ENCODE results near the gene FBXO31. TPM values are rescaled to one million over a fixed set of nuclear protein-coding genes. Genes with fewer than 3 reads are reported as not detected.

FBXO31 gene
- total and polyA plus RNA-seq, 2 of the 13 experiments (the other 11 are each of a cell fraction or from before 2014, with no cell fraction given): 92.4 to 101 TPM

DNA sequence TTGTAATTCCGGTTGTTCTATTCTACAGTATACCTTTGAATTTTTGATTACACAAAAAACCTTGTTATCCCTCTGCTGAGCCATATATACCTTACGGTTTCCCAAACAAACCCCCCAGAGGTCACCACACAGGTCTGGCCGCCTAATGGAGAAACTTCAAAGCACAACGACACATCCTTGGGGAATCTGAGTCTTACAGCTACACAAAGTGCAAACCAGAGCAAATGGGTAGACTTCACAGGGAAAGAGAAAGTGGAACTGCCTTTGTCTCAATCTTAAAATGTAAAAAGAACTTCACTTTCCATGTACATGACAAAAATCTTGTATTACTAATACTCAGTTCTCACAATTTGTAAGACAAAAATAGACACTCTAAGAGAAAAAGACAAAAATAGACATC, 2.7 kb downstream of the FBXO31 start (continued):
- TF ChIP-seq, protein P1, sequence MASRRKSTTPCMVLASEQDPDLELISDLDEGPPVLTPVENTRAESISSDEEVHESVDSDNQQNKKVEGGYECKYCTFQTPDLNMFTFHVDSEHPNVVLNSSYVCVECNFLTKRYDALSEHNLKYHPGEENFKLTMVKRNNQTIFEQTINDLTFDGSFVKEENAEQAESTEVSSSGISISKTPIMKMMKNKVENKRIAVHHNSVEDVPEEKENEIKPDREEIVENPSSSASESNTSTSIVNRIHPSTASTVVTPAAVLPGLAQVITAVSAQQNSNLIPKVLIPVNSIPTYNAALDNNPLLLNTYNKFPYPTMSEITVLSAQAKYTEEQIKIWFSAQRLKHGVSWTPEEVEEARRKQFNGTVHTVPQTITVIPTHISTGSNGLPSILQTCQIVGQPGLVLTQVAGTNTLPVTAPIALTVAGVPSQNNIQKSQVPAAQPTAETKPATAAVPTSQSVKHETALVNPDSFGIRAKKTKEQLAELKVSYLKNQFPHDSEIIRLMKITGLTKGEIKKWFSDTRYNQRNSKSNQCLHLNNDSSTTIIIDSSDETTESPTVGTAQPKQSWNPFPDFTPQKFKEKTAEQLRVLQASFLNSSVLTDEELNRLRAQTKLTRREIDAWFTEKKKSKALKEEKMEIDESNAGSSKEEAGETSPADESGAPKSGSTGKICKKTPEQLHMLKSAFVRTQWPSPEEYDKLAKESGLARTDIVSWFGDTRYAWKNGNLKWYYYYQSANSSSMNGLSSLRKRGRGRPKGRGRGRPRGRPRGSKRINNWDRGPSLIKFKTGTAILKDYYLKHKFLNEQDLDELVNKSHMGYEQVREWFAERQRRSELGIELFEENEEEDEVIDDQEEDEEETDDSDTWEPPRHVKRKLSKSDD (CRISPR knock-in tag; IDR thresholded peaks at IDR 0.05; ENCODE audit: low read depth): no peak
- TF ChIP-seq GABPB1 (CRISPR knock-in tag; IDR thresholded peaks at IDR 0.05) (0 out of 2 replicates have a peak, but pooled peaks have one; percentile 2), NR2F1 (CRISPR knock-in tag; IDR thresholded peaks at IDR 0.05) (peak in 1 of 2 experiments; percentile 36; a peak in 1 of 4 replicates), KAT2B (IDR thresholded peaks at IDR 0.05; ENCODE audit: borderline replicate concordance, low read depth, low read length) (no peak), ZNF234 (CRISPR knock-in tag; conservative IDR thresholded peaks at IDR 0.05) (no peak), ERF (CRISPR knock-in tag; IDR thresholded peaks at IDR 0.05) (no peak), NCOA2 (CRISPR knock-in tag; IDR thresholded peaks at IDR 0.05) (peak; percentile 12; the same call in 1 of the 2 replicates), POLR2AphosphoS5 (IDR thresholded peaks at IDR 0.05; ENCODE audit: low read depth, low read length) (no peak; the same call in 1 of the 2 replicates), FOXO1 (CRISPR knock-in tag; IDR thresholded peaks at IDR 0.05) (no peak), BCL6 (CRISPR knock-in tag; IDR thresholded peaks at IDR 0.05) (no peak), TBX2 (CRISPR knock-in tag; IDR thresholded peaks at IDR 0.05; ENCODE audit: borderline replicate concordance) (no peak), MAFG (CRISPR knock-in tag; IDR thresholded peaks at IDR 0.05) (no peak), SP5 (CRISPR knock-in tag; IDR thresholded peaks at IDR 0.05; ENCODE audit: borderline replicate concordance, low read depth) (no peak), ZNF547 (CRISPR knock-in tag; IDR thresholded peaks at IDR 0.05) (no peak), FOXA1 (IDR thresholded peaks at IDR 0.05) (no peak), FOXA1 (CRISPR knock-in tag; IDR thresholded peaks at IDR 0.05) (peak; percentile 28; the same call in 1 of the 2 replicates)
- TF ChIP-seq, protein P2, sequence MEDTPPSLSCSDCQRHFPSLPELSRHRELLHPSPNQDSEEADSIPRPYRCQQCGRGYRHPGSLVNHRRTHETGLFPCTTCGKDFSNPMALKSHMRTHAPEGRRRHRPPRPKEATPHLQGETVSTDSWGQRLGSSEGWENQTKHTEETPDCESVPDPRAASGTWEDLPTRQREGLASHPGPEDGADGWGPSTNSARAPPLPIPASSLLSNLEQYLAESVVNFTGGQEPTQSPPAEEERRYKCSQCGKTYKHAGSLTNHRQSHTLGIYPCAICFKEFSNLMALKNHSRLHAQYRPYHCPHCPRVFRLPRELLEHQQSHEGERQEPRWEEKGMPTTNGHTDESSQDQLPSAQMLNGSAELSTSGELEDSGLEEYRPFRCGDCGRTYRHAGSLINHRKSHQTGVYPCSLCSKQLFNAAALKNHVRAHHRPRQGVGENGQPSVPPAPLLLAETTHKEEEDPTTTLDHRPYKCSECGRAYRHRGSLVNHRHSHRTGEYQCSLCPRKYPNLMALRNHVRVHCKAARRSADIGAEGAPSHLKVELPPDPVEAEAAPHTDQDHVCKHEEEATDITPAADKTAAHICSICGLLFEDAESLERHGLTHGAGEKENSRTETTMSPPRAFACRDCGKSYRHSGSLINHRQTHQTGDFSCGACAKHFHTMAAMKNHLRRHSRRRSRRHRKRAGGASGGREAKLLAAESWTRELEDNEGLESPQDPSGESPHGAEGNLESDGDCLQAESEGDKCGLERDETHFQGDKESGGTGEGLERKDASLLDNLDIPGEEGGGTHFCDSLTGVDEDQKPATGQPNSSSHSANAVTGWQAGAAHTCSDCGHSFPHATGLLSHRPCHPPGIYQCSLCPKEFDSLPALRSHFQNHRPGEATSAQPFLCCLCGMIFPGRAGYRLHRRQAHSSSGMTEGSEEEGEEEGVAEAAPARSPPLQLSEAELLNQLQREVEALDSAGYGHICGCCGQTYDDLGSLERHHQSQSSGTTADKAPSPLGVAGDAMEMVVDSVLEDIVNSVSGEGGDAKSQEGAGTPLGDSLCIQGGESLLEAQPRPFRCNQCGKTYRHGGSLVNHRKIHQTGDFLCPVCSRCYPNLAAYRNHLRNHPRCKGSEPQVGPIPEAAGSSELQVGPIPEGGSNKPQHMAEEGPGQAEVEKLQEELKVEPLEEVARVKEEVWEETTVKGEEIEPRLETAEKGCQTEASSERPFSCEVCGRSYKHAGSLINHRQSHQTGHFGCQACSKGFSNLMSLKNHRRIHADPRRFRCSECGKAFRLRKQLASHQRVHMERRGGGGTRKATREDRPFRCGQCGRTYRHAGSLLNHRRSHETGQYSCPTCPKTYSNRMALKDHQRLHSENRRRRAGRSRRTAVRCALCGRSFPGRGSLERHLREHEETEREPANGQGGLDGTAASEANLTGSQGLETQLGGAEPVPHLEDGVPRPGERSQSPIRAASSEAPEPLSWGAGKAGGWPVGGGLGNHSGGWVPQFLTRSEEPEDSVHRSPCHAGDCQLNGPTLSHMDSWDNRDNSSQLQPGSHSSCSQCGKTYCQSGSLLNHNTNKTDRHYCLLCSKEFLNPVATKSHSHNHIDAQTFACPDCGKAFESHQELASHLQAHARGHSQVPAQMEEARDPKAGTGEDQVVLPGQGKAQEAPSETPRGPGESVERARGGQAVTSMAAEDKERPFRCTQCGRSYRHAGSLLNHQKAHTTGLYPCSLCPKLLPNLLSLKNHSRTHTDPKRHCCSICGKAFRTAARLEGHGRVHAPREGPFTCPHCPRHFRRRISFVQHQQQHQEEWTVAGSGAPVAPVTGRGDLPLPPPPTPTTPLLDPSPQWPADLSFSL (CRISPR knock-in tag; IDR thresholded peaks at IDR 0.05): no peak
- TF ChIP-seq, protein P3, sequence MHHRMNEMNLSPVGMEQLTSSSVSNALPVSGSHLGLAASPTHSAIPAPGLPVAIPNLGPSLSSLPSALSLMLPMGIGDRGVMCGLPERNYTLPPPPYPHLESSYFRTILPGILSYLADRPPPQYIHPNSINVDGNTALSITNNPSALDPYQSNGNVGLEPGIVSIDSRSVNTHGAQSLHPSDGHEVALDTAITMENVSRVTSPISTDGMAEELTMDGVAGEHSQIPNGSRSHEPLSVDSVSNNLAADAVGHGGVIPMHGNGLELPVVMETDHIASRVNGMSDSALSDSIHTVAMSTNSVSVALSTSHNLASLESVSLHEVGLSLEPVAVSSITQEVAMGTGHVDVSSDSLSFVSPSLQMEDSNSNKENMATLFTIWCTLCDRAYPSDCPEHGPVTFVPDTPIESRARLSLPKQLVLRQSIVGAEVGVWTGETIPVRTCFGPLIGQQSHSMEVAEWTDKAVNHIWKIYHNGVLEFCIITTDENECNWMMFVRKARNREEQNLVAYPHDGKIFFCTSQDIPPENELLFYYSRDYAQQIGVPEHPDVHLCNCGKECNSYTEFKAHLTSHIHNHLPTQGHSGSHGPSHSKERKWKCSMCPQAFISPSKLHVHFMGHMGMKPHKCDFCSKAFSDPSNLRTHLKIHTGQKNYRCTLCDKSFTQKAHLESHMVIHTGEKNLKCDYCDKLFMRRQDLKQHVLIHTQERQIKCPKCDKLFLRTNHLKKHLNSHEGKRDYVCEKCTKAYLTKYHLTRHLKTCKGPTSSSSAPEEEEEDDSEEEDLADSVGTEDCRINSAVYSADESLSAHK (CRISPR knock-in tag; IDR thresholded peaks at IDR 0.05; ENCODE audit: borderline replicate concordance): no peak
- TF ChIP-seq, protein P4, sequence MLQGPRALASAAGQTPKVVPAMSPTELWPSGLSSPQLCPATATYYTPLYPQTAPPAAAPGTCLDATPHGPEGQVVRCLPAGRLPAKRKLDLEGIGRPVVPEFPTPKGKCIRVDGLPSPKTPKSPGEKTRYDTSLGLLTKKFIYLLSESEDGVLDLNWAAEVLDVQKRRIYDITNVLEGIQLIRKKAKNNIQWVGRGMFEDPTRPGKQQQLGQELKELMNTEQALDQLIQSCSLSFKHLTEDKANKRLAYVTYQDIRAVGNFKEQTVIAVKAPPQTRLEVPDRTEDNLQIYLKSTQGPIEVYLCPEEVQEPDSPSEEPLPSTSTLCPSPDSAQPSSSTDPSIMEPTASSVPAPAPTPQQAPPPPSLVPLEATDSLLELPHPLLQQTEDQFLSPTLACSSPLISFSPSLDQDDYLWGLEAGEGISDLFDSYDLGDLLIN (CRISPR knock-in tag; IDR thresholded peaks at IDR 0.05; ENCODE audit: borderline replicate concordance): no peak

Measured in HepG2 (cell line).